ENCODE data around the gene PRSS3.
"Not testable (repeated sequence)": the region's sequence is repeated elsewhere in the genome, so short reads cannot be mapped to it uniquely, and the experiment has no call there.

PRSS3 gene

DNA sequence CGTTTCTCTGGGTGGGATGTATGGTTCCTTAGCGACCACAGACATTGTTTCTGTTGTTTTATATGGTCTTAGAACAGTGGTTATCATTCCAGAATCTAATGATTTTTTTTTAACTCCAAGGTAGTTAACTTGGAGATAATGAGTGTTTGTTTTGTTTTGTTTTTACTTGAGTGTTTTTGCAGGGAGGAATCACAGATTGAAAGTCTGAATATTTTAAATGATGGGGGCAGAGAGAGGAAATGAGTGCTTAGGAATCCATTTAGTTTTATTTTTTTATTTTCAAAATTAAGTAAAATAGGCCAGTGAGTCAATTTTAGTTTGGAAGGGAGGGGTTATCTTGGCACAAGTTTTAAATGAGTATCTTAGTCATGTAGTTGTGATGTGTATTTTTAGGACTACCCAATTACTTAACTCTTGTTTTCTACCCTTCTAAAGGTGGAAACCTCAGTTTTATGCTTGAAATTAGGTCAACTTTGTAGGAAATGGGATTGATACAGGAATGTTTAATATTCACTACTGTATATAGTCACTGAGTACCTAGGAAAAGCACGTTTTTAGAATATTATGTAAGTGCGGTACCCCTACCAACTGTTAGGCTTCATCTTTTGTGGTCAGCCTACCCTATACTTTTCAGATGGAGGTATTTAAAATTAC is 23.6 kb downstream of the PRSS3 start:
- DNase-seq = no peak

DNA sequence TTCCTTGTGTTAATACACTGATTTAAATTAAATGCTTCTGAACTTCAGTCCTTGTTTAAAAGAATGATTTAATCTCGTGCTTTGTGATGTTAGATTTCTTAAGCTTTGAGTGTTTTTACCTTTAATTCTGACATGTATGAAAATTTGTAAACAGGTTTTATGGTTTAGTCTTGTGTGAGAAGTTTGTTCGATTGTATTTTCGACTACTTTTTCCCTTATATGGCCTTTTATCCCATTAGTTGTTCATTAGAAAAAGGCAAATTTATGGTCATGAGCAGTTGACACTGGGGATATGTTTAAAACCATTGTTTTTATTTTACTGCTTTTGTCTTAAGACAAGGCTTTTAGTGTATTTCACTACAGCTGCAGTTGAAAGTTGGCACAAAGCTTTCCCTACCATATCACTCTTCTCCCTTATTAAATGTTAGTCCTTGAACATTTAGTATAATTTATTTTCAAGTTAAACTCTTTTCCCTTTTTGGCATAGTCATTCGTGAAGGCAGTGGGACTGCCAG is 24.9 kb downstream of the PRSS3 start:
- no peak for DNase-seq

GRCh38 chr9:33823801-33824200 is 28.4 kb downstream of the PRSS3 start:
- DNase-seq = no peak

DNA sequence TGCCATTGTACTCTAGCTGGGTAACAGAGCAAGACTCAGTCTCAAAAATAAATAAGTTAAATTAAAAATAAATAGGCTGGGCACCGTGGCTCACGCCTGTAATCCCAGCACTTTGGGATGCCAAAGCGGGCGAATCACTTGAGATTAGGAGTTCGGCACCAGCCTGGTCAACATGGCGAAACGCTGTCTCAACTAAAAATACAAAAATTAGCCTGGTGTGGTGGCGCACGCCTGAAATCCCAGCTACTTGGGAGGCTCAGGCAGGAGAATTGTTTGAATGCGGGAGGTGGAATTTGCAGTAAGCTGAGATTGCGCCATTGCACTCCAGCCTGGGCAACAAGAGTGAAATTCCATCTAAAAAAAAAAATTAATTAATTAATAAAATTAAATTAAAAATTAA is 31.9 kb downstream of the PRSS3 start:
- DNase-seq = not testable (repeated sequence)

DNA sequence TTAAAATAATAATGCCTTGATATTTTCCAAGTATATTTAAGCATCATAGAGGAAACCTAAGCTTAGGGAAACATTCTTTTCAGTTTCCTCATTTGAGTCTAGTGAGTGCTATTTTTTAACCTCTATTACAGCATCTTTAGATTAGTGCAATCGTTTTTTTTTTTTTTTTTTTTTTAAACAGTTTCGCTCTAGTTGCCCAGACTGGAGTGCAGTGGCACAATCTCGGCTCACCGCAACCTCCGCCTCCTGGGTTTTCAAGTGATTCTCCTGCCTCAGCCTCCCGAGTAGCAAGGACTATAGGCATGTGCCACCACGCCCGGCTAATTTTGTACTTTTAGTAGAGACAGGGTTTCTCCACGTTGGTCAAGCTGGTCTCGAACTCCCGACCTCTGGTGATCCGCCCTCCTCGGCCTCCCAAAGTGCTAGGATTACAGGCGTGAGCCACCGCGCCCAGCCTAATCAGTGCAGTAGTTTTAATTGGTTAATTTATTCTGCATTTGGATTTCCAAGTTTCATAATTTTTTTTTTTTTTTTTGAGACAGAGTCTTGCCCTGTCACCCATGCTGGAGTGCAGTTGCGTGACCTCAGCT is 34.4 kb downstream of the PRSS3 start:
- not testable (repeated sequence) for DNase-seq

DNA sequence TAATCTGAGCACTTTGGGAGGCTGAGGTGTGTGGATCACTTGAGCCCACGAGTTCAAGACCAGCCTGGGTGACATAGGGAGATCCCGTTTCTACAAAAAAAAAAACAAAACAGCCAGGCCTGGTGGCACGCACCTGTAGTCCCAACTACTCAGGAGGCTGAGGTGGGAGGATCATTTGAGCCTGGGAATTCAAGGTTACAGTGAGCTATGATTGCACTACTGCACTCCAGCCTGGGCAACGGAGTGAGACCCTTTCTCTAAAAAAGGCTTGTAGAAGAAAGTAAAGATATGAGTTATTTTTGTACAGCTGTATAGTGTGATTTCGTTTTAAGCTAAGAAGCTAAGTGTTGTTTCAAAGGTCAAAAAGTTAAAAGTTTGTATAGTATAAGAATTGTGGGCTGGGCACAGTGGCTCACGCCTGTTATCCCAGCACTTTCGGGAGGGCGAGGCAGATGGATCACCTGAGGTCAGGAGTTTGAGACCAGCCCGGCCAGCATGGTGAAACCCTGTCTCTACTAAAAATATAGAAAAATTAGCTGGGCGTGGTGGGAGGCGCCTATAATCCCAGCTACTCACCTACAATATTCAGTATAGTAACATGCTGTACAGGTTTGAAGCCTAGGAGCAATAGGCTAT is 40.4 kb downstream of the PRSS3 start:
- no peak for DNase-seq

DNA sequence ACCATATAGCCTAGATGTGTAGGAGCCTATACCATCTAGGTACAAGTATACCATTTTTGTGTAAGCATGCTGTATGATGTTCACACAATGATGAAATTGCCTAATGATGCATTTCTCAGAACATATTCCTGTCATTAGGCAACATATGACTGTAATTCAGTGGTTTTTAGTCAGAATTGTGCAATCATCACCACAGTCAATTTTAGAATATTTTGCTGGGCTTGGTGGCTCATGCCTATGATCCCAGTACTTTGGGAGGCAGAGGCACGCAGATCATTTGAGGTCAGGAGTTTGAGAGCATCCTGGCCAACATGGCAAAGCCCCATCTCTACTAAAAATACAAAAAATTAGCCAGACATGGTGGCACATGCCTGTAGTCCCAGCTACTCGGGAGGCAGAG is 40.9 kb downstream of the PRSS3 start:
- peak; percentile 5 for DNase-seq

GRCh38 chr9:33837138-33837537 is 41.8 kb downstream of the PRSS3 start:
- no peak for DNase-seq

GRCh38 chr9:33840381-33840780 is 45.0 kb downstream of the PRSS3 start:
- DNase-seq = no peak

GRCh38 chr9:33843312-33843961 is 48.1 kb downstream of the PRSS3 start:
- no peak for DNase-seq

GRCh38 chr9:33846231-33846630 is 50.9 kb downstream of the PRSS3 start:
- DNase-seq = no peak

GRCh38 chr9:33847894-33848205 is 52.5 kb downstream of the PRSS3 start:
- DNase-seq = not testable (repeated sequence)
